CD14-positive monocyte (primary cell): ENCODE results near the gene PLOD3. TPM values are rescaled to one million over a fixed set of nuclear protein-coding genes. Genes with fewer than 3 reads are reported as not detected.

ENCODE experiments used
- DNase-seq, 3 donors: peaks; one replicate each; pipeline ENCODE4 v3.0.0-alpha.2; 2011 to 2022
- H2AFZ ChIP-seq: 2 replicates; pipeline ENCODE4 v1.6.0; 2012; ENCODE audit warnings: mild to moderate bottlenecking, low read depth, low read length, inconsistent platforms; ENCODE audit not compliant: insufficient read depth, poor library complexity, severe bottlenecking
- H3K27ac ChIP-seq, 2 donors: 1 replicate in 1 of 2; 2 replicates in 1 of 2; pipeline ENCODE4 v1.5.1; 2012 to 2013; ENCODE audit warnings: low read length in 2 of 2, control low read depth in 1 of 2, inconsistent platforms in 1 of 2, low read depth in 1 of 2, mild to moderate bottlenecking in 1 of 2
- H3K27me3 ChIP-seq, 2 donors: one replicate each; pipeline versions ENCODE4 v1.6.0 to v1.6.1; 2011 to 2013; ENCODE audit warnings: low read length in 2 of 2; ENCODE audit not compliant: control insufficient read depth in 2 of 2, insufficient read depth in 2 of 2
- H3K36me3 ChIP-seq, 2 donors: replicated peaks in 1 of 2; 1 replicate in 1 of 2; 2 replicates in 1 of 2; pipeline versions ENCODE4 v1.5.1 to v1.6.1; 2012 to 2013; ENCODE audit warnings: low read length in 2 of 2, control low read depth in 1 of 2, inconsistent platforms in 1 of 2, mild to moderate bottlenecking in 1 of 2; ENCODE audit not compliant: insufficient read depth in 2 of 2, control insufficient read depth in 1 of 2
- H3K4me1 ChIP-seq, 2 donors: 1 replicate in 1 of 2; 2 replicates in 1 of 2; pipeline versions ENCODE4 v1.5.1 to v1.6.1; 2012 to 2013; ENCODE audit warnings: low read length in 2 of 2, control low read depth in 1 of 2, inconsistent platforms in 1 of 2, mild to moderate bottlenecking in 1 of 2, moderate library complexity in 1 of 2; ENCODE audit not compliant: insufficient read depth in 2 of 2, control insufficient read depth in 1 of 2
- H3K4me2 ChIP-seq: replicated peaks from 2 replicates; pipeline ENCODE3; 2012; ENCODE audit warnings: low read length, moderate library complexity, mild to moderate bottlenecking; ENCODE audit not compliant: poor library complexity, severe bottlenecking; ENCODE audit errors: extremely low read depth
- H3K4me3 ChIP-seq, 3 experiments: fragments of 200-600 bp in 1 of 3; sonication (generic) in 1 of 3; replicated peaks in 1 of 3; 1 replicate in 2 of 3; 2 replicates in 1 of 3; pipeline ENCODE4 v1.5.1; 2011 to 2013; ENCODE audit warnings: low read length in 3 of 3, mild to moderate bottlenecking in 3 of 3, control low read depth in 2 of 3, low read depth in 2 of 3, inconsistent platforms in 1 of 3, moderate library complexity in 1 of 3
- H3K79me2 ChIP-seq: 2 replicates; pipeline ENCODE4 v1.6.0; 2012; ENCODE audit warnings: mild to moderate bottlenecking, control low read depth, inconsistent platforms, low read length, moderate library complexity; ENCODE audit not compliant: insufficient read depth
- H3K9ac ChIP-seq: 2 replicates; pipeline ENCODE4 v1.6.0; 2017; ENCODE audit warnings: low read length, mild to moderate bottlenecking; ENCODE audit not compliant: insufficient read depth, poor library complexity, severe bottlenecking
- H3K9me3 ChIP-seq, 2 donors: replicated peaks in 1 of 2; 1 replicate in 1 of 2; 2 replicates in 1 of 2; pipeline versions ENCODE4 v1.5.1 to v1.6.1; 2012 to 2013; ENCODE audit warnings: low read length in 2 of 2, control low read depth in 1 of 2; ENCODE audit not compliant: control insufficient read depth in 1 of 2, insufficient read depth in 1 of 2
- H4K20me1 ChIP-seq: 2 replicates; pipeline ENCODE4 v1.6.0; 2012; ENCODE audit warnings: mild to moderate bottlenecking, low read length, control low read depth, moderate library complexity; ENCODE audit not compliant: insufficient read depth
- H3K27ac Mint-ChIP-seq, 7 donors: one replicate each; pipeline ENCODE4 v1.8.0; 2020; ENCODE audit warnings: mild to moderate bottlenecking in 7 of 7, mixed read lengths in 7 of 7, moderate library complexity in 6 of 7, inconsistent platforms in 2 of 7
- H3K27me3 Mint-ChIP-seq, 3 donors: one replicate each; pipeline ENCODE4 v1.8.0; 2021 to 2022; ENCODE audit warnings: low read depth in 3 of 3, mild to moderate bottlenecking in 3 of 3, mixed read lengths in 3 of 3, moderate library complexity in 3 of 3, inconsistent platforms in 1 of 3
- H3K36me3 Mint-ChIP-seq, 2 donors: one replicate each; pipeline ENCODE4 v1.8.0; 2020; ENCODE audit warnings: mixed read lengths in 2 of 2, inconsistent platforms in 1 of 2, mild to moderate bottlenecking in 1 of 2
- H3K4me1 Mint-ChIP-seq: one replicate; pipeline ENCODE4 v1.8.0; 2020; ENCODE audit warnings: mild to moderate bottlenecking, mixed read lengths
- H3K4me3 Mint-ChIP-seq, 2 donors: one replicate each; pipeline ENCODE4 v1.8.0; 2020; ENCODE audit warnings: mild to moderate bottlenecking in 2 of 2, mixed read lengths in 2 of 2, moderate library complexity in 1 of 2
- H3K9me3 Mint-ChIP-seq, 7 donors: one replicate each; pipeline ENCODE4 v1.8.0; 2020 to 2022; ENCODE audit warnings: mixed read lengths in 7 of 7, mild to moderate bottlenecking in 6 of 7, moderate library complexity in 6 of 7, inconsistent platforms in 2 of 7
- WGBS: methylation state at CpG from one replicate; pipeline ENCODE4 v1.1.5; 2013; ENCODE audit warnings: missing lambda C conversion rate; ENCODE audit not compliant: insufficient coverage; 5-methylcytosine and 5-hydroxymethylcytosine counted together
- intact Hi-C, 2 donors: fragments of 100-400 bp; cut with micrococcal nuclease; formaldehyde crosslinking; loops; one replicate each; pipeline versions ENCODE4 v1.15.0 to v1.15.1; 2023
- polyA plus RNA-seq, 3 donors: library from polyadenylated mRNA; depleted of rRNA in 1 of 3; unstranded in 2 of 3; stranded (reverse) in 1 of 3; fragments of 300-500 nt in 2 of 3; fragments of >200 nt in 1 of 3; fragmentation: Illumina TruSeq in 2 of 3; gene quantifications; 1 replicate in 2 of 3; 2 replicates in 1 of 3; pipeline ENCODE4 v1.2.3, GENCODE V29; 2012 to 2021
- TF ChIP-seq, protein P1 (sequence below): fragments of 200-600 bp; IDR thresholded peaks from one replicate; pipeline ENCODE4 v1.8.0; 2022; ENCODE audit warnings: antibody characterized with exemption, mild to moderate bottlenecking

Gene PLOD3
- polyA plus RNA-seq, 3 donors: 26.9 to 70.1 (median 28.1) TPM

GRCh38 chr7:101244375-101245146, 27.2 kb upstream of the PLOD3 start, which contains the start of gene FIS1:
Gene FIS1 (minus strand): TSS chr7:101245081. CDS start chr7:101245004, 77 bp downstream.
- Histone ChIP-seq H3K27ac (peak within 1 kb of the TSS; percentile 67 to 96), H3K4me1 (peaks cover 37 to 48% of the 10 kb centered on the region in 2 donors), H2AFZ (peak within 1 kb of the TSS; percentile 91), H3K79me2 (peaks cover 59% of the 10 kb centered on the region), H4K20me1 (peaks cover 70% of the 10 kb centered on the region), H3K9me3 (no peaks in the 10 kb centered on the region), H3K4me2 (peak within 1 kb of the TSS; percentile 94), H3K36me3 (peaks cover 10 to 29% of the 10 kb centered on the region in 2 donors), H3K9ac (peak within 1 kb of the TSS; percentile 82), H3K27me3 (no peaks in the 10 kb centered on the region), H3K4me3 (peak within 1 kb of the TSS; percentile 68 to 97 (median 78))
- H3K36me3 Mint-ChIP-seq: peaks cover 31 to 46% of the 10 kb centered on the region in 2 donors
- TF ChIP-seq, protein P1, sequence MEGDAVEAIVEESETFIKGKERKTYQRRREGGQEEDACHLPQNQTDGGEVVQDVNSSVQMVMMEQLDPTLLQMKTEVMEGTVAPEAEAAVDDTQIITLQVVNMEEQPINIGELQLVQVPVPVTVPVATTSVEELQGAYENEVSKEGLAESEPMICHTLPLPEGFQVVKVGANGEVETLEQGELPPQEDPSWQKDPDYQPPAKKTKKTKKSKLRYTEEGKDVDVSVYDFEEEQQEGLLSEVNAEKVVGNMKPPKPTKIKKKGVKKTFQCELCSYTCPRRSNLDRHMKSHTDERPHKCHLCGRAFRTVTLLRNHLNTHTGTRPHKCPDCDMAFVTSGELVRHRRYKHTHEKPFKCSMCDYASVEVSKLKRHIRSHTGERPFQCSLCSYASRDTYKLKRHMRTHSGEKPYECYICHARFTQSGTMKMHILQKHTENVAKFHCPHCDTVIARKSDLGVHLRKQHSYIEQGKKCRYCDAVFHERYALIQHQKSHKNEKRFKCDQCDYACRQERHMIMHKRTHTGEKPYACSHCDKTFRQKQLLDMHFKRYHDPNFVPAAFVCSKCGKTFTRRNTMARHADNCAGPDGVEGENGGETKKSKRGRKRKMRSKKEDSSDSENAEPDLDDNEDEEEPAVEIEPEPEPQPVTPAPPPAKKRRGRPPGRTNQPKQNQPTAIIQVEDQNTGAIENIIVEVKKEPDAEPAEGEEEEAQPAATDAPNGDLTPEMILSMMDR: peak; percentile 98
- peak within 1 kb of the TSS; percentile 90 to 98 (median 96) for H3K27ac Mint-ChIP-seq
- intact Hi-C loops: loop anchor here in 1 of 2 donors (2.0 to 10.0 kb wide), 3 partner anchors 28 to 660 kb away; partner anchors contain the start of genes FBXO24, LRCH4 and PLOD3
- H3K27me3 Mint-ChIP-seq: peaks cover 0 to 2% (median 0%) of the 10 kb centered on the region in 3 donors
- H3K4me1 Mint-ChIP-seq: peaks cover 39% of the 10 kb centered on the region
- peak within 1 kb of the TSS; percentile 96 to 97 for H3K4me3 Mint-ChIP-seq
- peaks cover 0 to 2% (median 0%) of the 10 kb centered on the region in 7 donors for H3K9me3 Mint-ChIP-seq
- DNase-seq: peak; percentile 87 to 93 (median 88)
- WGBS: 0% methylated on average over 38 of the region's 45 CpGs

- DNase-seq: peak in 1 of 3 donors; percentile 83
- peak overlapping the region in 6 of 7 donors; percentile 46 to 98 (median 95) for H3K27ac Mint-ChIP-seq
- intact Hi-C loops: loop anchor here (2.0 to 10.0 kb wide), 4 partner anchors 25 to 659 kb away; partner anchors contain the start of genes FBXO24 (in 1 of the 2), LRCH4 (in 1 of the 2), PLOD3 (in 1 of the 2) and ZNHIT1 (in 1 of the 2)
- H3K27me3 Mint-ChIP-seq: peaks cover 0 to 5% (median 2%) of the 10 kb centered on the region in 3 donors
- Histone ChIP-seq H3K9me3 (no peaks in the 10 kb centered on the region), H3K9ac (peak overlapping the region; percentile 82), H3K4me3 (peak overlapping the region; percentile 68 to 97 (median 78)), H3K4me2 (peak overlapping the region; percentile 94), H2AFZ (peak overlapping the region; percentile 91), H3K27ac (peak overlapping the region; percentile 67 to 96), H3K36me3 (peaks cover 10 to 31% of the 10 kb centered on the region in 2 donors), H3K27me3 (peaks cover 0 to 1% of the 10 kb centered on the region in 2 donors), H3K79me2 (peaks cover 51% of the 10 kb centered on the region), H3K4me1 (peaks cover 44 to 55% of the 10 kb centered on the region in 2 donors), H4K20me1 (peaks cover 71% of the 10 kb centered on the region)
- H3K4me3 Mint-ChIP-seq: peak overlapping the region; percentile 96 to 97
- 20% methylated on average over 25 of the region's 28 CpGs for WGBS
- H3K4me1 Mint-ChIP-seq: peaks cover 45% of the 10 kb centered on the region
- peaks cover 36 to 45% of the 10 kb centered on the region in 2 donors for H3K36me3 Mint-ChIP-seq
- peaks cover 0 to 2% (median 0%) of the 10 kb centered on the region in 7 donors for H3K9me3 Mint-ChIP-seq
- TF ChIP-seq, protein P1: no peak
Observed at GRCh38 chr7:101243646-101244374, 26.4 kb upstream of the PLOD3 start.
